ENCODE measurements around the gene F12.

DNA sequence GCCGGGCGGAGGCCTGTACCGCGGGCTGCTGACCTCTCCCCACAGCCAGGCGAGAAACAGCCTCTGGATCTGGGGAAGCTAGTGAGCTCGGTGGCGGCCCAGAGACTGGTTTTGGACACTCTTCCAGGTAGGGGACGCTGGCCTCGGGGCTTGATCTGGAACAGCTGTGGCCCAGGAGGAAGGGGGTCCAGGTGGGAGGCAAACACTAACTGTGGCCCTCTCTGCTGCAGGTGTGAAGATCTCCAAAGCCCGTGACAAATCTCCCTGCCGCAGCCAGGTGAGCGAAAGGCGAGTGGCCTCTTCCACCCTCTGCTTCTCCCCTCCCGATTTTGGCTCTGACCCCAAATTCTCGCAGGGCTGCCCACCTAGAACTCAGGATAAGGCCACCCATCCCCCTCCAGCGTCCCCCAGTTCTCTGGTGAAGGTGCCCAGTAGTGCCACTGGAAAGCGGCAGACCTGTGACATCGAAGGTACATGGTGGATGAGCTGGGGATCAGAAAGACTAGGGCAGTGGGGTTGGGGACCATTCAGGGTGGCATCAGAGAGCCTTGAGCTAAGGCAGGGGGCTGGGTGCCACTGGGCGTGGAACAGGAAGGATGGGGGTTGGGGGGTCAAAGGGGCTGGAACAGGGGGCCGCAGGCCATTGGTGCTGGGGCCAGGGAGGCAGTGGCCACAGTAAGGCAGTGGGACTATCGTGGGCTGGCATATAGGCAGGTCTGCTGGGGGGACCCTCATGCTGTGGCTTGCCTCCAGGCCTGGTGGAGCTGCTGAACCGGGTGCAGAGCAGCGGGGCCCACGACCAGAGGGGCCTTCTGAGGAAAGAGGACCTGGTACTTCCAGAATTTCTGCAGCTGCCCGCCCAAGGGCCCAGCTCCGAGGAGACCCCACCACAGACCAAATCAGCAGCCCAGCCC lies 38.0 kb downstream of the F12 start:
- TF ChIP-seq GATA2 (IDR thresholded peaks at IDR 0.05; ENCODE audit: low read depth, low read length) (no peak), GATA3 (IDR thresholded peaks at IDR 0.05; ENCODE audit: low read depth, low read length) (no peak)
